AML-193 (cell line): ENCODE measurements around the gene ATP6V1C2.
"Not testable (repeated sequence)": the region's sequence is repeated elsewhere in the genome, so short reads cannot be mapped to it uniquely, and the experiment has no call there.

Experiments used
- DNase-seq, 2 experiments: peaks; one replicate each; lab custom pipeline; 2025; lab: John Stamatoyannopoulos, UW

ATP6V1C2 gene

DNA sequence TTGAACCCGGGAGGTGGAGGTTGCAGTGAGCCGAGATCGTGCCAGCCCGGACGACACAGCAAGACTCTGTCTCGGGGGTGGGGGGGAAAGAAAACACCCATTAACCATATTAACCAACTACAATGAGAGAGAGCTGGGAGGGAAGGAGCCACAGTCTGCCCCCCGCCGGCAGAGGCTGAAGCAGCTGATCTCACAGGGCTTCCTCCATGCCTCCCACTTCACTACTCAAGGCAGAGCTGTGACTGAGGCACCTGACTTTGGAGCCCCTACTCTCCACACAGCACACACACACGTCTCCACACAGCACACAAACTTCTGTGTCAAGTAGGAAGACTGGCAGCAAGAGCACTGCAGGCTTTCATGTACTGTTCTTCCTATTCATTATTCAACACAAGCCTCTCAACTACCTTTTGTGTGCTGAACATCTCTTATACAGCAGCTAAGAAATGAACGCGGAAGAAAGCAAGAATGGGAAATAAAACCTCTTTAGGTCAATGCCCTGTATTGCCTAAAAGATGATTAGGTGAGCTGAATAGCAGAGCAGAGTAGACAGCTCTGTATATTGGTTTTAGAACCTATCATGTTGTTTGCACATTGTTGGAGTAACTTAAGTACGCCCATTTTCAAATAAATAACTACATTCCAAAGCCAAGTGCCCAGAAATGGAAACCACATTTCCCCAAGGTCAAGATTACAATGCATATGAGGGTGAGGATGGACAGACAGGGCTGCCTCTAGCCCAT is 65.0 kb downstream of the ATP6V1C2 start:
- DNase-seq: no peak

- peak in 1 of 2 experiments; percentile 7 for DNase-seq
These were observed 65.9 kb downstream of the ATP6V1C2 start for GRCh38 chr2:10787176-10787968.

DNA sequence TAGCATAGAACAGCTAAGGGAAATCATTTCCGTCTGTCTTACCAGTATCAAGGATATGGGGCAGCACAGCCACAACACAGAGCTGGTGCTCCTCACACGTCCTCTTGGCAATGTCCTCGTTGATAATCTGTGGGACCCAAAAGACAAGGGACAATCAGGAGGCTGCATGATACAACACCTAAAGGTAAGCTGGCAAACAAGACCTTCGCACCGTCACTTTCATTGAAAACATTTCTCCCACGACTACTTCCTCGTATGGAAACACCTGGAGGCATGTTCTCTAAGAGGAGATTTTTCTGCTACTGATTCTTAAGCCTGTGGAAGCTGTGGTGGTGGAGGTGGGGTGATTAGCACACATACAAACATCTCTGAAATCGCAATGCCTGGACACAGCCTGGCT is 67.4 kb downstream of the ATP6V1C2 start:
- no peak for DNase-seq

DNA sequence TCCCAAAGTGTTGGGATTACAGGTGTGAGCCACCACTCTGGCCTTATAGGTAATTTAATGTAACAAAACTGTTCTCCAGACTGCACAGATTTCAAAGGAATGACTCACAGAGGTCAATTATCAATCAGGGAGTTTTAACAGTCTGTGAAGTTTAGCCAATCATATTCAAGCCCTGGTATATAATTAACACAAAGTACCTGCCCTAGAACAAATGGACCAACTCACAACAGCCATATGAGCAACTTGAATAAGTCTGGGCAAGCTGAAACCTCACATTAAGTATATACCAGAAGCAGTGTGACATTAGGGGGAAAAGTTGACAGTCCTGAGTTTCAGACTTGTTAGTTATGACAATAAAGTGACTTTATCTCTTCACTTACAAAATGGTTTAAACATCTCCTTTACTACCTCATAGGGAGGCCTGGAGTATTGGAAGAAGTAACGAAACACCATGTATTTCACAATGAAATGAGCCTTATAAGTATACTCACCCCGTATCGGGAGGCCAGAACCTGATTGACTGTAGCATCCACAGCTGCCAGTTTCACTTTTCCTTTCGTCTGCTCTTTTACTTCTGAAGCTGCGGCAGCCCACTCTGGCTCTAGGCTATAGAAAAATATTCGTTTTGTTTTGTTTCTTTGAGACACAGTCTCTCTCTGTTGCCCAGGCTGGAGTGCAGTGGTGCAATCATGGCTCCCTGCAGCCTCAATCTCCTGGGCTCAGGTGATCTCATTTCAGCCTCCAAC is 69.0 kb downstream of the ATP6V1C2 start:
- DNase-seq: no peak

- no peak for DNase-seq
These were observed 70.7 kb downstream of the ATP6V1C2 start for GRCh38 chr2:10792001-10792634.

DNA sequence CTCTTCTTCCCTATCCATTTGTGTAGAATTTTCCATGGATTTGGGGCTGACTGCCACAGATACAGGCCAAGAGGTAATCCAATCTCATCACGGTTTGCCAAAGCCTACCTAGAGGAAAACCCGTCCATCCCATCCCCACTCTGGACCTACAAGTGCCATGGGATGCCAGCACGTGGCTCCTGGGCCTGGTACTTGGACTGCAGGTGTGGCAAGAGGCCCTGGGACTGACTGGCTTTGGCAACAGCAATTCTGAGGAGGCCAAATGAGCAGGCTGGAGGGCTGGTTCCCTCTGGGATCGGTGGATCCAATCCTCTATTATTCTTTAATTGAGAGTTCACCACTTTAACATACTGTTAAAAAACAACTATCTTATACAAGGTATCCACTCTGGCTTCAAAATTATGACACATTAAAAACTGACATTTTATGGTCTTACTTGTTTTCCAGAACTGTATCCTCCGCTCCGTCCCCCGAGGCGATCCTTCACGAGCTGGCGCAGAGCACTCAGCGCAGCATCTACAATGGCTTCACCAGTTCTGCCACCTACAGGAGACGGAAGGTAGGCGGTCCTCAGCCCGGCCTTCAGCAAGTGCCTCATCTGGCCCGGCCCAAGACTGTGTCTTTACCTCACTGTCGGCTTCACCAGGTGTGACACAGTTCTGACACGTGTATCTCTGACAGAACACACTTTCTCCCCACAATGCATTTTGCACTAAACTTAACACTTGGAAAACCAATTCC is 71.4 kb downstream of the ATP6V1C2 start:
- DNase-seq: no peak

DNA sequence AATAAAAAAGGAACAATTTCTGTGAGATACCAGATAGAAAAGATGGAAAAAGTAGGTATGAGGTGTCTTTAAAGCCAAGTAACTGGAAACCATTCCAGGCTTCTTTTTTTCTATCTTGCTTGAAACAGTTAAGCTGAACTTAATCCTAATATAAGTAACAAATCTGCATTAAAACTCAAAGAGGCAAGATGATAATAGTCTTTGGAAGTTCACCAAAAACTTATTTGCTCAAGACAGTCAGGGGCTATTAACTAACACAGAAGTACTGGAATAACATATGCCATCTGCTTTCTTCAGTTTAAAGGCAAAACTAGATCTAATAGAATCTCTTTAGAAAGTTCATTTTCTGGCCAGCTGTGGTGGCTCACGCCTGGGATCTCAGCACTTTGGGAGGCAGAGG is 72.4 kb downstream of the ATP6V1C2 start:
- no peak for DNase-seq

DNA sequence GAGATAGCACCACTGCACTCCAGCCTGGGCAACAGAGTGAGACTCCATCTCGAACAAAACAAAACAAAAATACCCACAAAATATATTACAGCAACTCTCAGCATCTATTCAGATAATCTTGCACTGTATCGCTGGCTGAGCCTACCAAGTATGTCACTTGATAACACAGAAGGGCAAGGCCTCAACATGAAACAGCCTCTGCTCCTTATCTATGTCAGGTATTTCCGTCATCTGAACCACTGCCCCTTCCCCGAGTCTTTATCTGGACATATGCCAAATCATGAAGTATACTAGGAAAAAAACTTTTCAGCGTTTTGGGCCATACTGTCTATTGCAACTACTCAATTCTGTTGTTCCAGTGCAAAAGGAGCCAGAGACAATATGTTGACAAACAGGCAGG is 73.4 kb downstream of the ATP6V1C2 start:
- DNase-seq: no peak

DNA sequence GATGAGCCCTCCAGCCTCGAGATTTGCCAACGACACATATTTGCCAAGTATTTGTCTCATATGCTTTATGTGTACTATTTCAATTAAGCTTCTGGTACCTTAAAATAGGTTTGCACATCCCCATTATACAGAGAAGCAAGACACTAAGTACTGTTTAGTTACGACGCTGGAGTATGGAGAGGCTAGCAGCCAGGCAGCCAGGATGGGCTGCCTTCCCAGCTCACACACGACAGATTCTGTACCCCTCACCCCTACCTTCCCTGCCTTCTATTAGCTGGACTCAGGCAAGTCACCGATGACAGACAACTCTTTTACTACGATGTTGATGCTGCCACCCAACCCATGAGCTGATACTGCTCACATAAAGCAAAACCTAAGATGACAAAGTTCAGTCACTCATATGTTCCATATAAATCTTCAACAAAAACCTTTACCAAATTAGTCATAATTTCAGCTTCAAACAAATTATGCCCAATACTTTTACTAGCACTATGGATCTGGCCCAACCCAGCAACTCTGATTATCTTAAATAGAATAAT is 74.1 kb downstream of the ATP6V1C2 start:
- DNase-seq: no peak

- no peak for DNase-seq
These were observed 75.3 kb downstream of the ATP6V1C2 start for GRCh38 chr2:10796703-10797102.

DNA sequence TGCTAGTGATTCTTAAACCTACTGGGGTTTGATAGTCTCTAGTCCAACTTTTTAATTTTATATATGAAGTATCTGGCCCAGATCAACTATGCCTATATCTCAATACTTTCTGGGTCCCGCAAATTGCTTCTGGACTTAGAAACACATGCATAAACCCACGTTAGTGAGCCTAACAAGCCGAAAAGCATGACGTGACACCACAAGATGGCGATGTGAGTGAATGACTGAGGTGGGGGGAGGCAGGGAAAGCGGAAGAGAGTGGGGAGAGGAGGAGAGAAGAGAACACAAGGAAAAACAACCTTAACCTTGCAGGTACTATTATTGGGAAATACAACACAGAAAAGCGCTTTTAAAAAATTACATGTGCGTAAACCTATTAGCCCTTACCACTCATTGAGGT is 77.4 kb downstream of the ATP6V1C2 start:
- DNase-seq: no peak

- no peak for DNase-seq
These were observed 78.7 kb downstream of the ATP6V1C2 start for GRCh38 chr2:10800163-10800562.

DNA sequence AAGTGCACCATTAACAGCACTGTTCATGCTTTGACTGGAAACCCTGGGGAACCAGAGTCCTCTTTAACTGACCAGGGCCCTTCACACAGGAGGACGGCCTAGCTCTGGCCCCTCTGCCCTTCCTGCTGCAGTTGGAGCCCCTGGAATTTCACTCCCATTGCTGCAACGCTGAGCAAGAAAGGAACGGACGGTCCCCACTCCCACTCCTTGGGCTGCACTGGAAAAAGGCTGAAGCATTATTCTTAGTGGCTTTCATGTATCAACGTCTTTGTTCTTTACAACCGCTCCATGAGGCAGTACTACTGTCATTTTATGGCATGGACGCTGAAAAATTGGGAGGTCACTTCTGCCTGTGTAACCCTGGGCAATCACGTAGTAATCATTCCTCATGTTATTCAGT is 81.2 kb downstream of the ATP6V1C2 start:
- DNase-seq: no peak

- not testable (repeated sequence) for DNase-seq
These were observed 84.6 kb downstream of the ATP6V1C2 start for GRCh38 chr2:10805990-10806389.

DNA sequence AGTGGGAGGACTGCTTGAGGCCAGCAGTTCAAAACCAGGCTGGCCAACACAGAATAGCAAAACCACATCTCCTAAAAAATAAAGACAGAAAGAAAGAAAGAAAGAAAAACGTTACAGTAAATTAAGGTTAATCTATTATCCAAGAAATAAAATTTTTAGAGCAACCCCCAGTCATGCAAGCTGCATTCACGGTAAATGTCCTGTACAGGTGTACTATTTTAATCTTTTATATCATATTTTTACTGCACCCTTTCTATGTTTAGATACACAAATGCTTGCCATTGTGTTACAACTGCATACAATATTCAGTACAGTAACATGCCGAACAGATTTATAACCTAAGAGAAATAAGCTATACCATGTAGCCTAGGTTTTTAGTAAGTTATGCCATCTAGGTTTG is 85.1 kb downstream of the ATP6V1C2 start:
- DNase-seq: no peak

- DNase-seq: no peak
These were observed 89.1 kb downstream of the ATP6V1C2 start for GRCh38 chr2:10810202-10811161.

DNA sequence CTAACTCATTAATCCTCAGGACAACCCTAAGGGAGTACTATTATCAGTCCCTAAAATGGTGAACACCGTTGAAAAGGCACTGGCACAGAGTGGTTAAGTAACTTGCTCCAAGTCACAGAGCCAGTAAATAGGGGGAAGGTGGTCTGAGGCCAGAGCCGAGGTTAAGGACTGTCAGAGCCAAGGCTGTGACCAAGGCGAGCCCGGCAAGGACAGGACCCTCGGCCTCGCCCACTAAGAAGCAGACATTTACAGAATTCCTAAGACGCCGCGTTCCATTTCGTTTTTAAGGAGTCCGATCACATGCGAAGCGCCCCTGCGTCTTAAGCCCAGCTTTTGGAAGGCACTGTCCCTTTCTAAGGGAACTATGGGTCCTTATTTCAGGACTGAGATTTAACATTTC is 90.1 kb downstream of the ATP6V1C2 start:
- no peak for DNase-seq

- peak; percentile 86 to 89 for DNase-seq
These were observed 91.1 kb downstream of the ATP6V1C2 start, which contains the start of gene PDIA6 for GRCh38 chr2:10812362-10813162. PDIA6 (minus strand) TSS chr2:10812785; CDS start chr2:10812696, 89 bp downstream.
